DMS114 treated with DMSO at 0.1 percent for 48 hours (cell line): ENCODE data around the gene ADAMTS17.

Experiments
- DNase-seq: peaks from one replicate; lab custom pipeline; 2025; ENCODE audit not compliant: unreplicated experiment; lab: John Stamatoyannopoulos, UW

Gene ADAMTS17

GRCh38 chr15:100250176-100250800 lies 91.5 kb downstream of the ADAMTS17 start:
- DNase-seq, result no peak

- DNase-seq, result no peak
These were observed 92.5 kb downstream of the ADAMTS17 start for GRCh38 chr15:100249096-100249815.

DNA sequence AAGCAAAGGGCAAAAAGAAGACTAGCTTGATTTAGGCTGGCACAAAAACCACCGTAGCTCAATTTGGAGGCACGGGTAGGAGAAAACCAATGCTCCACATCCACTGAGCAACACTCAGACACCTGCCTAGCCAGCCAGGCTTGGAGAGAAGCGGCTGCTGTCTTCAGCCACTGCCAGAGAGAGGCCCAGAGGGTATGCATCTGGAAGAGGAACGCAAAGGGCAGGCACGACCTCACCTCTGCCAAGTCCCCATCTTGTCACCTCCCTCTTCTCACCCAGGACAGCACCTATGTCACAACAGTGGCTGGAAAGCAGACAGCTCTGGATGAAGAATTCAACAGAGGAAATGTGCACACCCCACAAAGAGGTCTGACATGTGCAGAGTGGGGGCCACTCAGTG lies 93.5 kb downstream of the ADAMTS17 start:
- no peak for DNase-seq

DNA sequence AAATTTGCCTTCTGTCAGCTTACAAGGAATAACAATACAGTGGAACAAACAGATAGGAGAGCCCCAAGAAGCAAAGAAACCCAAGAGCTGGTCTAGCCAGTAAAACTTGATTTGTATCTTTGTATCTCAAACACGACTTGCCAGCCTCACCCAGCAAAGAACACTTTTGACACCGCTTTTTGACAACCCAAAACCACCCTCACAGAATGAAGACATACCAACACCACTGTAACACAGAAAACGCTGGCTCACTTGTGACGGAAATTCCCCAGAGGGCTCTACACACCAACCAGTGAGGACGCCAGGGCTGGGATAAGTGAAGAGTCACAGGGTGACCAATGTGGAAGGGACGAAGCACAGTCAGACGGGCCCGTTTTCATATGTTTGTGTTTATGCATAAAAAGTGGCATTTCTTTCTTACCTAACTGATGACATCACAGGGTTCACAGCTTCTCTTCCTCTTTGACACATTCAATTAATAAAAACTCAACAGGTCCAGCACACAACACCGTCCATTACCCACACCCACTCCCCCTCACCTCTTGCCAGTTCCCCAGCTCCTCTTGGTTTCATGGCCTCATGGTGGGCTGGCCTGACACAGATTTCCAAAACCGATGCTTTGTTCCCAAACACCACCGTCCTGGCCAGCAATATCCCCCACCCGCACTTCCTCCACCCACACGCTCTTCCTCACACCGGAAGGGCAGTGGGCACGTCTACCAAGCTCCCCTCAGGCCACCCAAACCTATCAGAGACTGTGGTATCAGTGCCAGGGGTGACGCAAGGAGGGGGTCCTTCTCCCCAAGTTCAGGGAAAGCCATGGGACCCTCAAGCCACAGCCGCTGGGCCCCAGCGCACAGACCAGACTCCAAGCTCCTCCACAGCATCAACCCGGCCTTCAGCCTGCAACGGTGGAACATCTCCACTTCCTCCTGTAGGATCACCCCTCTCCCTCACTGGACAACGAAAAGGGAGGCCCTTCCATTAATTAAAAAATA lies 94.2 kb downstream of the ADAMTS17 start:
- DNase-seq, result no peak

GRCh38 chr15:100245855-100246254 lies 95.9 kb downstream of the ADAMTS17 start:
- no peak for DNase-seq

GRCh38 chr15:100245487-100245820 lies 96.3 kb downstream of the ADAMTS17 start:
- no peak for DNase-seq

GRCh38 chr15:100244796-100245486 lies 96.8 kb downstream of the ADAMTS17 start:
- no peak for DNase-seq

- no peak for DNase-seq
These were observed 98.8 kb downstream of the ADAMTS17 start for GRCh38 chr15:100242989-100243388.

- DNase-seq, result no peak
These were observed 99.9 kb downstream of the ADAMTS17 start for GRCh38 chr15:100241572-100242482.

- no peak for DNase-seq
These were observed 104.6 kb downstream of the ADAMTS17 start for GRCh38 chr15:100236981-100237720.

- DNase-seq, result no peak
These were observed 106.7 kb downstream of the ADAMTS17 start for GRCh38 chr15:100235030-100235617.

- no peak for DNase-seq
These were observed 107.4 kb downstream of the ADAMTS17 start for GRCh38 chr15:100234158-100235029.

- DNase-seq, result no peak
These were observed 111.0 kb downstream of the ADAMTS17 start for GRCh38 chr15:100230784-100231183.

GRCh38 chr15:100229181-100230163 lies 112.3 kb downstream of the ADAMTS17 start:
- DNase-seq, result no peak

- no peak for DNase-seq
These were observed 114.0 kb downstream of the ADAMTS17 start for GRCh38 chr15:100227781-100228180.

- DNase-seq, result no peak
These were observed 115.7 kb downstream of the ADAMTS17 start for GRCh38 chr15:100226107-100226506.
